Prostate gland (tissue), 2 donors: ENCODE data around the gene NEGR1. TPM values are rescaled to one million over a fixed set of nuclear protein-coding genes. Genes with fewer than 3 reads are reported as not detected.

Experiments
- DNase-seq: peaks from one replicate; pipeline ENCODE4 v3.0.0-alpha.2; 2019; ENCODE audit warnings: low spot score
- H3K27ac ChIP-seq, 2 donors: fragments of 200-600 bp; sonication (generic); 2 replicates each; pipeline ENCODE4 v1.5.1; 2017 to 2019
- H3K27me3 ChIP-seq: fragments of 200-600 bp; sonication (generic); replicated peaks from 2 replicates; pipeline ENCODE4 v1.5.1; 2019; ENCODE audit not compliant: insufficient read depth
- H3K36me3 ChIP-seq, 2 donors: fragments of 200-600 bp; sonication (generic); 1 replicate in 1 of 2; 2 replicates in 1 of 2; pipeline versions ENCODE4 v1.5.1 to v1.8.1; 2017 to 2019
- H3K4me1 ChIP-seq: fragments of 200-600 bp; sonication (generic); replicated peaks from 2 replicates; pipeline ENCODE4 v1.5.1; 2019
- H3K4me3 ChIP-seq, 2 donors: fragments of 200-600 bp; sonication (generic); 2 replicates each; pipeline ENCODE4 v1.5.1; 2017 to 2019
- H3K9me3 ChIP-seq: fragments of 200-600 bp; sonication (generic); 2 replicates; pipeline ENCODE4 v1.5.1; 2017
- POLR2A ChIP-seq: fragments of 450-650 bp; IDR thresholded peaks from one replicate; pipeline ENCODE4 v1.6.1; 2016; ENCODE audit warnings: antibody characterized with exemption, mild to moderate bottlenecking
- POLR2AphosphoS5 ChIP-seq: sonication (generic); formaldehyde crosslinking; IDR thresholded peaks from one replicate; pipeline ENCODE4 v1.6.1; 2017; ENCODE audit warnings: antibody characterized with exemption
- WGBS: methylation state at CpG from one replicate; pipeline ENCODE4 v1.1.5; 2018; 5-methylcytosine and 5-hydroxymethylcytosine counted together
- intact Hi-C: fragments of 100-400 bp; cut with DNase I; formaldehyde crosslinking; loops from one replicate; pipeline ENCODE4 v1.14.2; 2022
- total RNA-seq, 2 donors: library from RNA; depleted of rRNA; stranded (reverse); fragments of >200 nt; gene quantifications; one replicate each; pipeline ENCODE4 v1.1.0, GENCODE V29; 2016
- TF ChIP-seq, protein P1 (sequence below), 4 experiments: fragments of 200-600 bp in 2 of 4; fragments of 450-650 bp in 2 of 4; sonication (generic) in 2 of 4; IDR thresholded peaks; 1 replicate in 3 of 4; 2 replicates in 1 of 4; pipeline ENCODE4 v1.5.1; 2016 to 2019; ENCODE audit warnings: antibody characterized with exemption in 4 of 4, mild to moderate bottlenecking in 2 of 4, moderate library complexity in 2 of 4

Gene NEGR1
- total RNA-seq, 2 donors from 2014 or later, result 2.3 to 7.6 TPM

DNA sequence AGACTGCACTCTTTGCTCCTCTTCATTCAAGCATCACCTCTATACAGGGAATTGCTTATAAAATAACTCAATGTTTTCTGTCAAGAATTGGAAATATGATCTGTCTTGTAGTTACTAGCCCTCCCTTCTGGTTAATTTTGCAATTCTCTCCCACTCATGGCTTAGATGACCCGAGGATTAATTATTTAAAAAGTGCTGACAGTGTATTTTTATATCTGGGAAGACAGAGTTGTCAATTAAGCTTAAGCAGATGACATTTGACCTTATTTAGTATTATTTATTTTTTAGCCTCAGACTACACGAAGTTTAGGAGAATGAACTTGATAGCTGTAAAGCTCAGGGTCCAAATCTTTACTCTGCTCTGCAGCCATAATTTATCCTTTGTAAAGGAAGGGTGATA lies 538.5 kb downstream of the NEGR1 start:
- Histone ChIP-seq H3K4me1 (no peaks in the 10 kb centered on the region), H3K27me3 (no peaks in the 10 kb centered on the region), H3K4me3 (no peak overlapping the region), H3K36me3 (no peaks in the 10 kb centered on the region), H3K27ac (no peak overlapping the region), H3K9me3 (no peaks in the 10 kb centered on the region)
- DNase-seq, result no peak
- TF ChIP-seq POLR2A, result no peak
- TF ChIP-seq, protein P1, sequence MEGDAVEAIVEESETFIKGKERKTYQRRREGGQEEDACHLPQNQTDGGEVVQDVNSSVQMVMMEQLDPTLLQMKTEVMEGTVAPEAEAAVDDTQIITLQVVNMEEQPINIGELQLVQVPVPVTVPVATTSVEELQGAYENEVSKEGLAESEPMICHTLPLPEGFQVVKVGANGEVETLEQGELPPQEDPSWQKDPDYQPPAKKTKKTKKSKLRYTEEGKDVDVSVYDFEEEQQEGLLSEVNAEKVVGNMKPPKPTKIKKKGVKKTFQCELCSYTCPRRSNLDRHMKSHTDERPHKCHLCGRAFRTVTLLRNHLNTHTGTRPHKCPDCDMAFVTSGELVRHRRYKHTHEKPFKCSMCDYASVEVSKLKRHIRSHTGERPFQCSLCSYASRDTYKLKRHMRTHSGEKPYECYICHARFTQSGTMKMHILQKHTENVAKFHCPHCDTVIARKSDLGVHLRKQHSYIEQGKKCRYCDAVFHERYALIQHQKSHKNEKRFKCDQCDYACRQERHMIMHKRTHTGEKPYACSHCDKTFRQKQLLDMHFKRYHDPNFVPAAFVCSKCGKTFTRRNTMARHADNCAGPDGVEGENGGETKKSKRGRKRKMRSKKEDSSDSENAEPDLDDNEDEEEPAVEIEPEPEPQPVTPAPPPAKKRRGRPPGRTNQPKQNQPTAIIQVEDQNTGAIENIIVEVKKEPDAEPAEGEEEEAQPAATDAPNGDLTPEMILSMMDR (IDR thresholded peaks at IDR 0.05), result no peak
- no peak for TF ChIP-seq POLR2AphosphoS5
- intact Hi-C loops, result no loop called here
- 54% methylated on average over 2 of the region's 2 CpGs for WGBS

DNA sequence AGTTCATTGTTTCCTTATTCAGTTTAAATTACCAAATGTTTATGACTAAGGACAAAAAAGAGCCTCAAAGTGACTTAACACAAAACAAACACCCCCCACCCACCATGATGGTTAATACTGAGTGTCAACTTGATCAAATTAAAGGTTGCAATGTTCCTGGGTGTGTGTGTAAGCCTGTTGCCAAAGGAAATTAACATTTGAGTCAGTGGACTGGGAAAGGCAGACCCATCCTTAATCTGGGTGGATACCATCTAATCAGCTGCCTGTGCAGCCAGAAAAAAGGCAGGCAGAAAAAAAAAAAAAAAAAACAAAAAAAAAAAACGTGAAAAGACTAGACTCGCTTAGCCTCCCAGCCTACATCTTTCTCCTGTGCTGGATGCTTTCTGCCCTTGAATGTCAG lies 543.4 kb downstream of the NEGR1 start:
- intact Hi-C loops, result no loop called here
- Histone ChIP-seq H3K36me3 (no peaks in the 10 kb centered on the region), H3K4me1 (no peaks in the 10 kb centered on the region), H3K4me3 (no peak overlapping the region), H3K27ac (no peak overlapping the region), H3K27me3 (no peaks in the 10 kb centered on the region), H3K9me3 (no peaks in the 10 kb centered on the region)
- DNase-seq, result no peak
- TF ChIP-seq POLR2A, result no peak
- TF ChIP-seq, protein P1 (IDR thresholded peaks at IDR 0.05), result no peak
- no peak for TF ChIP-seq POLR2AphosphoS5
- 85% methylated on average over 2 of the region's 2 CpGs for WGBS

DNA sequence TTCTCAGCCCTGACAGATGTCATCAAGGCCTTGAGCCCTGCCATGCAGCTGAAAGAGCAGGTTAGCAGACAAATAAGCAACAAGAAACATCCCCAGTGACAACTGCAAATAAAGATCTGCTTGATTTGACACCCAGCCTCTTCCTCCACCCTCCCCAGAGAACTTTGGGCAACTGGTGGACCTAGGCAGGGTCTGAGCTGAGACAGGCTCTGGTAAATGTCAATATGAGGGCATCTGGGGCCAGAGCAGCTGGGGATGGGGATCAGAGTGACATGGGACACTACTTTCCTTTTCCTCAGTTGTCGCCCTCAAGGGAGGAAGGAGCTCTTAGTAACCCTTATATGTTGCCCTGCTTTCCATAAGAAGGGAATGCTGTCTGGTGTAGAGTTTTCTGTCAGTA lies 544.1 kb downstream of the NEGR1 start:
- no peaks in the 10 kb centered on the region for H3K36me3 ChIP-seq
- no peak overlapping the region for H3K4me3 ChIP-seq
- intact Hi-C loops, result no loop called here
- TF ChIP-seq POLR2A, result no peak
- no peak for TF ChIP-seq POLR2AphosphoS5
- TF ChIP-seq, protein P1 (IDR thresholded peaks at IDR 0.05), result no peak
- no peaks in the 10 kb centered on the region for H3K4me1 ChIP-seq
- H3K27ac ChIP-seq, result no peak overlapping the region
- DNase-seq, result no peak
- WGBS, result 93% methylated on average over 1 of the region's 1 CpG
- H3K27me3 ChIP-seq, result no peaks in the 10 kb centered on the region
- H3K9me3 ChIP-seq, result no peaks in the 10 kb centered on the region

DNA sequence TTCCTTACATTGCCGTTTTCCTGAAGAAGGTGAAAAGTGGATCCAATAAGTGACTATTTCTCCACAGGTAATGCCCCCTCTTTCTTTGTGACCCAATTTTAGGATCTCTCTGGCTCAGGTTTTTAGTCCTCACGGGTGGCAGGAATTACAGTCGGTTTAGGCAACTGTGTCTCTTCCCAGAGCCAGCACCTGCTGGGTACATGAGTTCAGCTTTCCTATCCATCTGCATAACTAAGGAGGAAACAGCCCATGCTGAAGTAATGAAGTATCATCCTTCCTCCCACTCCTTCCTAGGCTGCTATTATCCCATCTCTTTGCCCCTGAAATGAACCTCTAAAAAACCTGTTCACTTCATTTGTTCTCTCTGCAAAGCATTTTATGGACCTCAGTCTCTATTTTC lies 544.6 kb downstream of the NEGR1 start:
- WGBS, result 85% methylated on average over 3 of the region's 3 CpGs
- TF ChIP-seq POLR2AphosphoS5, result no peak
- no peak for TF ChIP-seq POLR2A
- TF ChIP-seq, protein P1 (IDR thresholded peaks at IDR 0.05), result no peak
- Histone ChIP-seq H3K4me1 (no peaks in the 10 kb centered on the region), H3K27ac (no peak overlapping the region), H3K4me3 (no peak overlapping the region), H3K27me3 (no peaks in the 10 kb centered on the region), H3K9me3 (no peaks in the 10 kb centered on the region), H3K36me3 (no peaks in the 10 kb centered on the region)
- intact Hi-C loops, result no loop called here
- no peak for DNase-seq

DNA sequence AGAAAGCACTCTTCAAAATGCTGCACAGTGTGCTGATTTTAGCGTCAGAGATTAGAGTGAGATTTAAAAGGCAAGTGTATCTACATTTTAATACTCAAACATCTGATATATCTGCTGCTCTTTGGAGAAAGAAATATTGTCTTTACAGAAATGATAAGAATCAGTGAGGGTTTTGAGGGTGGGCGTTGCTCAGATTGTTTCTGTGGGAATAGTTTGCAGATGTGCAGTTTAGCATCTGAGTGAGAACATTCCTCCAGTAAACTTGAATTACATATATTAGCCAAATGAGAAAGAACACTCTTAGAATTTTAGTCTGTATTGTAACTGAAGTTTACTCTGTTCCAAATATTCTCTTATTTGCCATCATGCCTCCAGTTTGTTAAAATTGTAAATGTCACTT lies 549.2 kb downstream of the NEGR1 start:
- Histone ChIP-seq H3K4me1 (no peaks in the 10 kb centered on the region), H3K9me3 (no peaks in the 10 kb centered on the region), H3K27me3 (no peaks in the 10 kb centered on the region), H3K4me3 (no peak overlapping the region), H3K27ac (no peak overlapping the region), H3K36me3 (no peaks in the 10 kb centered on the region)
- TF ChIP-seq POLR2AphosphoS5 (no peak), POLR2A (no peak)
- TF ChIP-seq, protein P1 (IDR thresholded peaks at IDR 0.05), result no peak
- 19% methylated on average over 2 of the region's 2 CpGs for WGBS
- intact Hi-C loops, result no loop called here
- no peak for DNase-seq
